Kidney (tissue), 2 donors: ENCODE data around the gene TMEM200C. TPM values are rescaled to one million over a fixed set of nuclear protein-coding genes. Genes with fewer than 3 reads are reported as not detected.

Source experiments
- microRNA-seq: library from miRNA; unstranded; fragments of <30 nt; microRNA quantifications from one replicate; pipeline ENCODE4 v1.2.0, GENCODE V29; 2020
- polyA plus RNA-seq: library from polyadenylated mRNA; stranded (reverse); fragments of 350-450 nt; fragmentation: Illumina TruSeq; extraction: RNeasy Lipid Tissue Mini Kit (QIAGEN cat#74804); gene quantifications from one replicate; pipeline ENCODE4 v1.2.3, GENCODE V29; 2014; ENCODE audit warnings: low read depth, low replicate concordance; ENCODE audit not compliant: insufficient read depth
- total RNA-seq: library from RNA; stranded (reverse); fragmentation: NEBNext Ultra II Directional; extraction: Animal tissue kit (Norgen Biotek cat#: 25700); gene quantifications from one replicate; pipeline ENCODE4 v1.2.1, GENCODE V29; 2021
- donor health status: DM: yes; HTN: yes; CAD: no.

The TMEM200C gene
- total and polyA plus RNA-seq, 2 donors from 2014 or later: 0.31 to 2.1 TPM

Small RNA genes within 50 kb of the gene (microRNA-seq; reads per million reads assigned to microRNA genes)
- gene MIR3976: not detected
